DND-41 (cell line): ENCODE results near the gene RTF2.
"Not testable (repeated sequence)": the region's sequence is repeated elsewhere in the genome, so short reads cannot be mapped to it uniquely, and the experiment has no call there.

Source experiments
- ATAC-seq: fragments of 200-7000 bp; cut with Tn5 transposase; 3 replicates; pipeline ENCODE4 v1.9.1; 2021; ENCODE audit warnings: low read depth; ENCODE audit not compliant: insufficient read depth
- DNase-seq: peaks from one replicate; pipeline ENCODE4 v3.0.0-alpha.2; 2020
- H2AFZ ChIP-seq: 2 replicates; pipeline ENCODE4 v1.6.0; 2012; ENCODE audit warnings: low read depth, low read length
- H3K27ac ChIP-seq: 2 replicates; pipeline ENCODE4 v1.5.1; 2012; ENCODE audit warnings: low read length, inconsistent platforms
- H3K27me3 ChIP-seq: fragments of 200-600 bp; sonication (generic); 2 replicates; pipeline ENCODE4 v1.6.0; 2012; ENCODE audit warnings: low read length, mild to moderate bottlenecking, inconsistent platforms; ENCODE audit not compliant: insufficient read depth, poor library complexity
- H3K36me3 ChIP-seq: 2 replicates; pipeline ENCODE4 v1.5.1; 2012; ENCODE audit warnings: low read length, inconsistent platforms; ENCODE audit not compliant: insufficient read depth
- H3K4me1 ChIP-seq: 2 replicates; pipeline ENCODE4 v1.5.1; 2012; ENCODE audit warnings: mild to moderate bottlenecking, low read length; ENCODE audit not compliant: insufficient read depth
- H3K4me2 ChIP-seq: 2 replicates; pipeline ENCODE4 v1.6.0; 2012; ENCODE audit warnings: mild to moderate bottlenecking, moderate library complexity, low read length, inconsistent platforms; ENCODE audit not compliant: insufficient read depth
- H3K4me3 ChIP-seq, 2 experiments: fragments of 200-600 bp in 1 of 2; shearing (Covaris generic) in 1 of 2; 2 replicates each; pipeline ENCODE4 v1.5.1; 2012 to 2016; ENCODE audit warnings: inconsistent platforms in 2 of 2, low read length in 2 of 2, mild to moderate bottlenecking in 2 of 2, low read depth in 1 of 2, moderate library complexity in 1 of 2
- H3K79me2 ChIP-seq: 2 replicates; pipeline ENCODE4 v1.6.0; 2012; ENCODE audit warnings: low read length, inconsistent platforms; ENCODE audit not compliant: insufficient read depth
- H3K9ac ChIP-seq: 2 replicates; pipeline ENCODE4 v1.6.0; 2012; ENCODE audit warnings: low read depth, mild to moderate bottlenecking, inconsistent platforms, low read length, moderate library complexity
- H3K9me3 ChIP-seq: 2 replicates; pipeline ENCODE4 v1.5.1; 2012; ENCODE audit warnings: low read length, moderate library complexity, mild to moderate bottlenecking, inconsistent platforms; ENCODE audit not compliant: insufficient read depth, severe bottlenecking
- H4K20me1 ChIP-seq: 2 replicates; pipeline ENCODE4 v1.6.0; 2012; ENCODE audit warnings: low read length; ENCODE audit not compliant: insufficient read depth
- CTCF ChIP-seq: IDR thresholded peaks from 2 replicates; pipeline ENCODE4 v1.5.1; 2012; ENCODE audit warnings: borderline replicate concordance, low read length, moderate library complexity, mild to moderate bottlenecking; ENCODE audit not compliant: poor library complexity, severe bottlenecking; ENCODE audit errors: extremely low read depth
- EZH2 ChIP-seq: IDR thresholded peaks from 3 replicates; pipeline ENCODE4 v1.6.1; 2012; ENCODE audit warnings: borderline replicate concordance, low read depth, mild to moderate bottlenecking, moderate library complexity, low read length, inconsistent platforms; ENCODE audit not compliant: severe bottlenecking

Gene RTF2

GRCh38 chr20:56522311-56522710 lies 53.9 kb downstream of the RTF2 start:
- DNase-seq (no peak), ATAC-seq (no peak)
- H3K27me3 ChIP-seq = no peaks in the 10 kb centered on the region
- H4K20me1 ChIP-seq = no peaks in the 10 kb centered on the region
- no peak overlapping the region for H3K4me3 ChIP-seq
- no peaks in the 10 kb centered on the region for H3K79me2 ChIP-seq
- TF ChIP-seq CTCF (no peak), EZH2 (no peak)
- no peak overlapping the region for H3K9ac ChIP-seq
- H3K4me2 ChIP-seq = no peak overlapping the region
- peaks cover 33% of the 10 kb centered on the region for H3K36me3 ChIP-seq
- H3K27ac ChIP-seq = no peak overlapping the region
- no peak overlapping the region for H2AFZ ChIP-seq
- H3K9me3 ChIP-seq = peaks cover 24% of the 10 kb centered on the region
- no peaks in the 10 kb centered on the region for H3K4me1 ChIP-seq

- not testable (repeated sequence) for H2AFZ ChIP-seq, H3K4me1 ChIP-seq, H3K9ac ChIP-seq, H4K20me1 ChIP-seq, DNase-seq, H3K4me2 ChIP-seq, H3K4me3 ChIP-seq, ATAC-seq, H3K27me3 ChIP-seq, H3K79me2 ChIP-seq, H3K27ac ChIP-seq
- peaks cover 14% of the 10 kb centered on the region for H3K9me3 ChIP-seq
- H3K36me3 ChIP-seq = peaks cover 12% of the 10 kb centered on the region
Observed at GRCh38 chr20:56524444-56524843, 56.0 kb downstream of the RTF2 start, which contains the start of gene FAM209A. Gene FAM209A (plus strand): TSS chr20:56524744. CDS start chr20:56524809, 65 bp downstream.

- no peak overlapping the region for H3K27ac ChIP-seq
- no peak overlapping the region for H3K4me3 ChIP-seq
- TF ChIP-seq CTCF (no peak), EZH2 (no peak)
- no peaks in the 10 kb centered on the region for H3K27me3 ChIP-seq
- H3K4me2 ChIP-seq = no peak overlapping the region
- DNase-seq (no peak), ATAC-seq (no peak)
- H3K36me3 ChIP-seq = no peaks in the 10 kb centered on the region
- H3K9ac ChIP-seq = no peak overlapping the region
- no peaks in the 10 kb centered on the region for H3K79me2 ChIP-seq
- no peaks in the 10 kb centered on the region for H3K9me3 ChIP-seq
- H3K4me1 ChIP-seq = no peaks in the 10 kb centered on the region
- H4K20me1 ChIP-seq = no peaks in the 10 kb centered on the region
- H2AFZ ChIP-seq = no peak overlapping the region
Observed at GRCh38 chr20:56527521-56527920, 59.1 kb downstream of the RTF2 start.

- ATAC-seq, H4K20me1 ChIP-seq, H3K79me2 ChIP-seq, H3K27ac ChIP-seq, H3K36me3 ChIP-seq, H3K4me1 ChIP-seq, H3K9ac ChIP-seq, H2AFZ ChIP-seq, H3K27me3 ChIP-seq, H3K4me2 ChIP-seq, H3K4me3 ChIP-seq, H3K9me3 ChIP-seq, DNase-seq: not testable (repeated sequence)
Observed at GRCh38 chr20:56532946-56533345, 64.5 kb downstream of the RTF2 start, which contains the start of gene FAM209B. Gene FAM209B (plus strand): TSS chr20:56533246. CDS start chr20:56533342, 96 bp downstream.
